Measurements from ENCODE around the gene ZP1. TPM values are rescaled to one million over a fixed set of nuclear protein-coding genes. Genes with fewer than 3 reads are reported as not detected.

The ZP1 gene
- total and polyA plus RNA-seq, 4 donors: not detected

DNA sequence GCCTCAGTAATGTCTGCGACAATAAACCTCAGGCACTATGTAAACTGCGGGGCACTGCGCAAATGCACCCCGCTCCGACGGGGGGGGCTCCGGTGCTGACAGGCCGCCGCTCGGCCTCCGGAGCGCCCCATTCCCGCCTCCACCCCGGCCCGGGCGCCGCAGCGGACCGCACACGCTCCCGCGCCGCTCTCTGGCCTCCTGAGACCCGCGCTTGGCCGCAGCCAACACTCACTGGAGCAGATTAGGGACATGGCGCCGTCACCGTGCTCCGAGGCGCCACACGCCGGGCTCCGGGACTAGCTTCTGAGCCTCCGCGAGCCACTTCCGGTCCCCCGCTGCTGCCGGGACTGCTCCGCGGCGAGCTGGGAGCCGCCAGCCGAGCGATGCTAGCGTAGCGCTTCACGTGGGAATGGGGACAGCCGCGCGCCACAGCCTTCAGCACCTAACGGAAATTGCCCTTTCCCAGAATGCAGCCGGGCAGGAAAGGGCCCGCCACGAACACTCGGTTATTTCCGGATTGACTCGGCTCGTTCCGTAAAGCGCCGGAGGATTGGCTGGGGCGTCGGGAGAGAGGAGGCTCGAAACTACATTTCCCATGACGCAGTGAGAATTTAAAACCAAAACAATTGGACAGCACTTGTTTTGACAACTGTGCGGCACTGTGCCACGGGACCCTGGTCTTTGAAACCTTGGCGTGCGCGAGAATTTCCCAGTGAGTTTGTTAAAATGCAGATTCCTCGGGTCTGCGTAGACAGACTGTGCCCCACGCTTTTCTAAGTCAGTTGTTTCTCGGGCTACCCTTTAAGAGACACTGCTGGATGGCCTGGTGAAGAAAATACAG lies 39.0 kb downstream of the ZP1 start, which contains the start of gene PRPF19:
TSS of gene PRPF19 (minus strand) at position 454 of the 841 bp plus-strand sequence. CDS start at position 251, 203 bp downstream.
- WGBS: under 1% methylated on average over 75 of the region's 75 CpGs
- peak; percentile 99 for DNase-seq (ENCODE audit: low spot score)
- Histone ChIP-seq H3K27me3 (ENCODE audit: control insufficient read depth in 4 of 4, insufficient read depth in 4 of 4, low read length in 3 of 4) (no peaks in the 10 kb centered on the region), H3K36me3 (ENCODE audit: control insufficient read depth in 4 of 4, insufficient read depth in 3 of 4, low read depth in 1 of 4, low read length in 3 of 4) (peaks cover 0 to 17% (median 12%) of the 10 kb centered on the region in 4 donors), H3K4me3 (ENCODE audit: low read depth in 1 of 3, low read length in 3 of 3) (peak within 1 kb of the TSS; percentile 86 to 93 (median 91)), H3K9ac (ENCODE audit: low read depth in 1 of 2, low read length in 2 of 2) (peak within 1 kb of the TSS; percentile 90 to 97), H3K27ac (ENCODE audit: low read depth in 1 of 2, low read length in 2 of 2) (peak within 1 kb of the TSS; percentile 92 to 97), H3K9me3 (ENCODE audit: control insufficient read depth in 4 of 4, low read length in 3 of 4) (no peaks in the 10 kb centered on the region), H3K4me1 (ENCODE audit: control insufficient read depth in 4 of 4, insufficient read depth in 4 of 4, low read length in 3 of 4) (peaks cover 2 to 37% (median 25%) of the 10 kb centered on the region in 4 donors)
- no peak for TF ChIP-seq FOXA2 (IDR thresholded peaks at IDR 0.05)
- peak in 1 of 2 donors; percentile 33 for TF ChIP-seq EGR1 (IDR thresholded peaks at IDR 0.05; ENCODE audit: low read depth in 2 of 2)
- TF ChIP-seq, protein P1, sequence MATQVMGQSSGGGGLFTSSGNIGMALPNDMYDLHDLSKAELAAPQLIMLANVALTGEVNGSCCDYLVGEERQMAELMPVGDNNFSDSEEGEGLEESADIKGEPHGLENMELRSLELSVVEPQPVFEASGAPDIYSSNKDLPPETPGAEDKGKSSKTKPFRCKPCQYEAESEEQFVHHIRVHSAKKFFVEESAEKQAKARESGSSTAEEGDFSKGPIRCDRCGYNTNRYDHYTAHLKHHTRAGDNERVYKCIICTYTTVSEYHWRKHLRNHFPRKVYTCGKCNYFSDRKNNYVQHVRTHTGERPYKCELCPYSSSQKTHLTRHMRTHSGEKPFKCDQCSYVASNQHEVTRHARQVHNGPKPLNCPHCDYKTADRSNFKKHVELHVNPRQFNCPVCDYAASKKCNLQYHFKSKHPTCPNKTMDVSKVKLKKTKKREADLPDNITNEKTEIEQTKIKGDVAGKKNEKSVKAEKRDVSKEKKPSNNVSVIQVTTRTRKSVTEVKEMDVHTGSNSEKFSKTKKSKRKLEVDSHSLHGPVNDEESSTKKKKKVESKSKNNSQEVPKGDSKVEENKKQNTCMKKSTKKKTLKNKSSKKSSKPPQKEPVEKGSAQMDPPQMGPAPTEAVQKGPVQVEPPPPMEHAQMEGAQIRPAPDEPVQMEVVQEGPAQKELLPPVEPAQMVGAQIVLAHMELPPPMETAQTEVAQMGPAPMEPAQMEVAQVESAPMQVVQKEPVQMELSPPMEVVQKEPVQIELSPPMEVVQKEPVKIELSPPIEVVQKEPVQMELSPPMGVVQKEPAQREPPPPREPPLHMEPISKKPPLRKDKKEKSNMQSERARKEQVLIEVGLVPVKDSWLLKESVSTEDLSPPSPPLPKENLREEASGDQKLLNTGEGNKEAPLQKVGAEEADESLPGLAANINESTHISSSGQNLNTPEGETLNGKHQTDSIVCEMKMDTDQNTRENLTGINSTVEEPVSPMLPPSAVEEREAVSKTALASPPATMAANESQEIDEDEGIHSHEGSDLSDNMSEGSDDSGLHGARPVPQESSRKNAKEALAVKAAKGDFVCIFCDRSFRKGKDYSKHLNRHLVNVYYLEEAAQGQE (IDR thresholded peaks at IDR 0.05): peak; percentile 89
- peak; percentile 69 for TF ChIP-seq HNF4G (IDR thresholded peaks at IDR 0.05)
- TF ChIP-seq, protein P2, sequence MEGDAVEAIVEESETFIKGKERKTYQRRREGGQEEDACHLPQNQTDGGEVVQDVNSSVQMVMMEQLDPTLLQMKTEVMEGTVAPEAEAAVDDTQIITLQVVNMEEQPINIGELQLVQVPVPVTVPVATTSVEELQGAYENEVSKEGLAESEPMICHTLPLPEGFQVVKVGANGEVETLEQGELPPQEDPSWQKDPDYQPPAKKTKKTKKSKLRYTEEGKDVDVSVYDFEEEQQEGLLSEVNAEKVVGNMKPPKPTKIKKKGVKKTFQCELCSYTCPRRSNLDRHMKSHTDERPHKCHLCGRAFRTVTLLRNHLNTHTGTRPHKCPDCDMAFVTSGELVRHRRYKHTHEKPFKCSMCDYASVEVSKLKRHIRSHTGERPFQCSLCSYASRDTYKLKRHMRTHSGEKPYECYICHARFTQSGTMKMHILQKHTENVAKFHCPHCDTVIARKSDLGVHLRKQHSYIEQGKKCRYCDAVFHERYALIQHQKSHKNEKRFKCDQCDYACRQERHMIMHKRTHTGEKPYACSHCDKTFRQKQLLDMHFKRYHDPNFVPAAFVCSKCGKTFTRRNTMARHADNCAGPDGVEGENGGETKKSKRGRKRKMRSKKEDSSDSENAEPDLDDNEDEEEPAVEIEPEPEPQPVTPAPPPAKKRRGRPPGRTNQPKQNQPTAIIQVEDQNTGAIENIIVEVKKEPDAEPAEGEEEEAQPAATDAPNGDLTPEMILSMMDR (IDR thresholded peaks at IDR 0.05; ENCODE audit: low read depth, low read length, missing input control): no peak
- TF ChIP-seq HNF4A (conservative IDR thresholded peaks at IDR 0.05): peak; percentile 55 to 56
- peak; percentile 82 for TF ChIP-seq SP1 (IDR thresholded peaks at IDR 0.05)
- peak; percentile 81 to 97 for TF ChIP-seq GABPA (IDR thresholded peaks at IDR 0.05 in 1 of 2, conservative IDR thresholded peaks at IDR 0.05 in 1 of 2)
- TF ChIP-seq ATF3 (IDR thresholded peaks at IDR 0.05): no peak
- no peak for TF ChIP-seq NR2F2 (IDR thresholded peaks at IDR 0.05)
- peak; percentile 39 for TF ChIP-seq TAF1 (conservative IDR thresholded peaks at IDR 0.05)
- peak in 1 of 2 donors; percentile 19 for TF ChIP-seq RXRA (IDR thresholded peaks at IDR 0.05)
- TF ChIP-seq, protein P3, sequence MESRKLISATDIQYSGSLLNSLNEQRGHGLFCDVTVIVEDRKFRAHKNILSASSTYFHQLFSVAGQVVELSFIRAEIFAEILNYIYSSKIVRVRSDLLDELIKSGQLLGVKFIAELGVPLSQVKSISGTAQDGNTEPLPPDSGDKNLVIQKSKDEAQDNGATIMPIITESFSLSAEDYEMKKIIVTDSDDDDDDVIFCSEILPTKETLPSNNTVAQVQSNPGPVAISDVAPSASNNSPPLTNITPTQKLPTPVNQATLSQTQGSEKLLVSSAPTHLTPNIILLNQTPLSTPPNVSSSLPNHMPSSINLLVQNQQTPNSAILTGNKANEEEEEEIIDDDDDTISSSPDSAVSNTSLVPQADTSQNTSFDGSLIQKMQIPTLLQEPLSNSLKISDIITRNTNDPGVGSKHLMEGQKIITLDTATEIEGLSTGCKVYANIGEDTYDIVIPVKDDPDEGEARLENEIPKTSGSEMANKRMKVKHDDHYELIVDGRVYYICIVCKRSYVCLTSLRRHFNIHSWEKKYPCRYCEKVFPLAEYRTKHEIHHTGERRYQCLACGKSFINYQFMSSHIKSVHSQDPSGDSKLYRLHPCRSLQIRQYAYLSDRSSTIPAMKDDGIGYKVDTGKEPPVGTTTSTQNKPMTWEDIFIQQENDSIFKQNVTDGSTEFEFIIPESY (IDR thresholded peaks at IDR 0.05): peak; percentile 94
- peak; percentile 14 to 15 for TF ChIP-seq RAD21 (IDR thresholded peaks at IDR 0.05)
- peak; percentile 60 for TF ChIP-seq YY1 (IDR thresholded peaks at IDR 0.05)
- TF ChIP-seq FOXA1 (IDR thresholded peaks at IDR 0.05): peak; percentile 6
- TF ChIP-seq MAX (IDR thresholded peaks at IDR 0.05): peak; percentile 71
- peak in 1 of 2 donors; percentile 44 for TF ChIP-seq JUND (IDR thresholded peaks at IDR 0.05)

Data from liver (tissue), 9 donors.